ENCODE measurements around the gene STARD4.
A peak's percentile ranks its signal among the peaks of the same experiment; 100 is the strongest.

Gene STARD4

GRCh38 chr5:111520908-111521307, 8.6 kb upstream of the STARD4 start:
- no peak for DNase-seq

- DNase-seq: no peak
Observed at GRCh38 chr5:111518777-111519176, 6.4 kb upstream of the STARD4 start.

- DNase-seq: no peak
Observed at GRCh38 chr5:111517853-111518501, 5.6 kb upstream of the STARD4 start.

GRCh38 chr5:111514087-111514486, 1.8 kb upstream of the STARD4 start:
- no peak for DNase-seq

GRCh38 chr5:111513131-111513520, 791 bp upstream of the STARD4 start:
- DNase-seq: no peak

- DNase-seq: peak; percentile 77
Observed at GRCh38 chr5:111511831-111512374, 432 bp downstream of the STARD4 start.

GRCh38 chr5:111511174-111511830, 1.0 kb downstream of the STARD4 start:
- no peak for DNase-seq

- no peak for DNase-seq
Observed at GRCh38 chr5:111509119-111509518, 3.2 kb downstream of the STARD4 start.

GRCh38 chr5:111507276-111507675, 5.1 kb downstream of the STARD4 start:
- DNase-seq: no peak

- no peak for DNase-seq
Observed at GRCh38 chr5:111505096-111505495, 7.2 kb downstream of the STARD4 start.

GRCh38 chr5:111502956-111503355, 9.4 kb downstream of the STARD4 start:
- no peak for DNase-seq

- no peak for DNase-seq
Observed at GRCh38 chr5:111498346-111498745, 14.0 kb downstream of the STARD4 start.

- no peak for DNase-seq
Observed at GRCh38 chr5:111495159-111495558, 17.2 kb downstream of the STARD4 start.

- no peak for DNase-seq
Observed at GRCh38 chr5:111494355-111494999, 17.9 kb downstream of the STARD4 start.

GRCh38 chr5:111493031-111493430, 19.3 kb downstream of the STARD4 start:
- DNase-seq: no peak

- DNase-seq: no peak
Observed at GRCh38 chr5:111488353-111488752, 24.0 kb downstream of the STARD4 start.

- DNase-seq: no peak
Observed at GRCh38 chr5:111486926-111487325, 25.4 kb downstream of the STARD4 start.

GRCh38 chr5:111486055-111486454, 26.3 kb downstream of the STARD4 start:
- no peak for DNase-seq

- no peak for DNase-seq
Observed at GRCh38 chr5:111480346-111480745, 32.0 kb downstream of the STARD4 start.

- DNase-seq: no peak
Observed at GRCh38 chr5:111478898-111479297, 33.4 kb downstream of the STARD4 start.

- peak; percentile 22 for DNase-seq
Observed at GRCh38 chr5:111478266-111478665, 34.1 kb downstream of the STARD4 start.

GRCh38 chr5:111472579-111472978, 39.8 kb downstream of the STARD4 start:
- DNase-seq: no peak

- no peak for DNase-seq
Observed at GRCh38 chr5:111472096-111472495, 40.2 kb downstream of the STARD4 start.

- DNase-seq: no peak
Observed at GRCh38 chr5:111469903-111470302, 42.4 kb downstream of the STARD4 start.

Measured in NCI-H1092 treated with DMSO at 0.1 percent for 48 hours (cell line).